Osteocyte (in vitro differentiated cells): ENCODE measurements around the gene MVK. TPM values are rescaled to one million over a fixed set of nuclear protein-coding genes. Genes with fewer than 3 reads are reported as not detected.

Experiments used
- DNase-seq: peaks from one replicate; pipeline ENCODE4 v3.0.0; 2021; ENCODE audit warnings: mixed read lengths; ENCODE audit not compliant: unreplicated experiment; ENCODE audit errors: extremely low spot score
- H3K27ac Mint-ChIP-seq: one replicate; pipeline ENCODE4 v1.8.0; 2021; ENCODE audit warnings: mild to moderate bottlenecking, mixed read lengths; ENCODE audit not compliant: unreplicated experiment
- H3K27me3 Mint-ChIP-seq: one replicate; pipeline ENCODE4 v1.8.0; 2021; ENCODE audit warnings: mixed read lengths; ENCODE audit not compliant: unreplicated experiment
- H3K36me3 Mint-ChIP-seq: one replicate; pipeline ENCODE4 v1.8.0; 2021; ENCODE audit warnings: mixed read lengths; ENCODE audit not compliant: unreplicated experiment
- H3K4me1 Mint-ChIP-seq: one replicate; pipeline ENCODE4 v1.8.0; 2021; ENCODE audit warnings: mixed read lengths; ENCODE audit not compliant: unreplicated experiment
- H3K4me3 Mint-ChIP-seq: one replicate; pipeline ENCODE4 v1.8.0; 2021; ENCODE audit warnings: mild to moderate bottlenecking, moderate library complexity, mixed read lengths; ENCODE audit not compliant: unreplicated experiment
- H3K9me3 Mint-ChIP-seq: one replicate; pipeline ENCODE4 v1.8.0; 2021; ENCODE audit warnings: mixed read lengths; ENCODE audit not compliant: unreplicated experiment
- CTCF ChIP-seq: fragments of 200-600 bp; sonication (generic); IDR thresholded peaks from 2 replicates; pipeline ENCODE4 v1.5.0; 2021; ENCODE audit warnings: antibody characterized with exemption, mild to moderate bottlenecking, moderate library complexity
- total RNA-seq: library from RNA; stranded (reverse); gene quantifications from 2 replicates; pipeline ENCODE4 v1.2.1, GENCODE V29; 2021

Gene MVK
- total RNA-seq, 1 donor from 2014 or later = 13.0 TPM

GRCh38 chr12:109529691-109530640 lies 43.6 kb upstream of the MVK start:
- no peak for TF ChIP-seq CTCF
- H3K9me3 Mint-ChIP-seq = no peaks in the 10 kb centered on the region
- DNase-seq = no peak
- no peak overlapping the region for H3K27ac Mint-ChIP-seq
- no peaks in the 10 kb centered on the region for H3K27me3 Mint-ChIP-seq
- no peak overlapping the region for H3K4me3 Mint-ChIP-seq
- H3K36me3 Mint-ChIP-seq = peaks cover 42% of the 10 kb centered on the region
- no peaks in the 10 kb centered on the region for H3K4me1 Mint-ChIP-seq

GRCh38 chr12:109531411-109531810 lies 42.2 kb upstream of the MVK start:
- DNase-seq = no peak
- H3K27ac Mint-ChIP-seq = no peak overlapping the region
- H3K4me1 Mint-ChIP-seq = no peaks in the 10 kb centered on the region
- no peaks in the 10 kb centered on the region for H3K9me3 Mint-ChIP-seq
- TF ChIP-seq CTCF = no peak
- no peak overlapping the region for H3K4me3 Mint-ChIP-seq
- no peaks in the 10 kb centered on the region for H3K27me3 Mint-ChIP-seq
- peaks cover 35% of the 10 kb centered on the region for H3K36me3 Mint-ChIP-seq

- Mint-ChIP-seq H3K36me3 (peaks cover 32% of the 10 kb centered on the region), H3K4me3 (no peak overlapping the region), H3K4me1 (no peaks in the 10 kb centered on the region), H3K9me3 (no peaks in the 10 kb centered on the region), H3K27me3 (no peaks in the 10 kb centered on the region), H3K27ac (no peak overlapping the region)
- no peak for DNase-seq
- TF ChIP-seq CTCF = no peak
Observed at GRCh38 chr12:109532721-109533486, 40.7 kb upstream of the MVK start.

GRCh38 chr12:109533487-109533740 lies 40.2 kb upstream of the MVK start:
- no peak overlapping the region for H3K4me3 Mint-ChIP-seq
- H3K9me3 Mint-ChIP-seq = no peaks in the 10 kb centered on the region
- H3K36me3 Mint-ChIP-seq = peaks cover 30% of the 10 kb centered on the region
- TF ChIP-seq CTCF = no peak
- H3K27ac Mint-ChIP-seq = no peak overlapping the region
- peaks cover 1% of the 10 kb centered on the region for H3K4me1 Mint-ChIP-seq
- no peak for DNase-seq
- no peaks in the 10 kb centered on the region for H3K27me3 Mint-ChIP-seq

GRCh38 chr12:109534456-109534855 lies 39.1 kb upstream of the MVK start:
- peaks cover 27% of the 10 kb centered on the region for H3K36me3 Mint-ChIP-seq
- no peak for DNase-seq
- no peak overlapping the region for H3K4me3 Mint-ChIP-seq
- H3K27ac Mint-ChIP-seq = no peak overlapping the region
- peaks cover 12% of the 10 kb centered on the region for H3K4me1 Mint-ChIP-seq
- no peaks in the 10 kb centered on the region for H3K9me3 Mint-ChIP-seq
- TF ChIP-seq CTCF = no peak
- H3K27me3 Mint-ChIP-seq = no peaks in the 10 kb centered on the region
